MM.1S (cell line): ENCODE data around the gene TEX2.

Experiments
- CTCF ChIP-seq: fragments of 300-600 bp; sonication (generic); IDR thresholded peaks from 2 replicates; pipeline ENCODE4 v1.5.1; 2016; ENCODE audit warnings: antibody characterized with exemption, low read length, mixed read lengths
- EZH2 ChIP-seq: fragments of 300-600 bp; sonication (generic); optimal IDR thresholded peaks from 2 replicates; pipeline ENCODE3; 2017; ENCODE audit warnings: low read depth, mild to moderate bottlenecking, antibody characterized with exemption, low read length, mixed read lengths
- EZH2phosphoT487 ChIP-seq: fragments of 300-600 bp; sonication (generic); IDR thresholded peaks from 2 replicates; pipeline ENCODE4 v1.6.1; 2018; ENCODE audit warnings: antibody characterized with exemption, low read length

GRCh38 chr17:64192589-64192988 is 70.5 kb downstream of the TEX2 start:
- TF ChIP-seq CTCF (no peak), EZH2phosphoT487 (no peak), EZH2 (no peak)
